Erythroblast (primary cell): ENCODE results near the gene CLSTN2.

Source experiments
- GATA1 ChIP-seq: IDR thresholded peaks from 2 replicates; pipeline ENCODE4 v1.6.1; 2011; ENCODE audit warnings: low read depth, mild to moderate bottlenecking, control low read depth, low read length, moderate library complexity
- POLR2A ChIP-seq: IDR thresholded peaks from 2 replicates; pipeline ENCODE4 v1.6.1; 2011; ENCODE audit warnings: mild to moderate bottlenecking, low read length

DNA sequence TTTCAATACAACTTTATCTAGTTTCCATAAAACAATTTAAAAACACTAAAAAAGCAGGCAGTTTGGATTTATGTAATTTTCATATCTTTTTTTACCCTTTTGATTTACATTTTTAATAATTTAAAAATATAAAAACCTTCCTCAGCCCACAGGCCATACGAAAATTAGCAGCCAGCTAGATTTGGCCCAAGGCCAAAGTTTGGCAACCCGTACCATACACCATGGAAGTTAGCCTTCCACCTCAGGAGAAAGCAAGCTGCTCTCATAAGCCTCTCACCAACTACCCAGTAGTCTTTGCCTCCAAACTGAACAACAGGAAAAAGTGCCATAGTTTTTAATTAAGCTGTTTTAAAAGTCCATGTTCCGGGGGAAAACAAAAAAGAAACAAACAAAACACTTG is 635.6 kb downstream of the CLSTN2 start:
- TF ChIP-seq POLR2A, result no peak
- TF ChIP-seq GATA1, result no peak
